Bone marrow (tissue), 2 donors: Measurements from ENCODE around the gene CCDC191.
A peak's percentile ranks its signal among the peaks of the same experiment; 100 is the strongest.

Experiments used
- DNase-seq, 2 donors: peaks; one replicate each; lab custom pipeline; 2025; lab: John Stamatoyannopoulos, UW

CCDC191 gene

DNA sequence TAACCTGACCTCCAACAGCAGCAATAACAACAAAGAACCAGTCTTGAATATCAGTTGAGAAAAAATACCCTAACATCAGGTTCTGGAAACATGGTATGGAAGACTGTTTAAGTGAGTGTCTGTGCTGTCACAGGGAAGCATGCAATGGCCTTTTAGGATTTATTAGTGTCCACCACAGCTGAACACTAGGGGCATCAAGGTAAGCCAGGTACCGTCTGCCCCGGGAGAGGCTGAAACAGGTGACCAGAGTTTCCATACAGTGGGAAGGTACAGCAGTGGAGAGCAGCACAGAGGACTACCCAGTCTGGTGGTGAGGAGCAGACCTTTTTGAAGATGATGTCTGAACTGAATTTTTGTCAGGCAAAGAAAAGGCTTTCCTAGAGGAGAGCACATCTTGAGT, 90.2 kb downstream of the CCDC191 start:
- DNase-seq = no peak

- no peak for DNase-seq
These were observed 92.4 kb downstream of the CCDC191 start for GRCh38 chr3:113963879-113964278.

DNA sequence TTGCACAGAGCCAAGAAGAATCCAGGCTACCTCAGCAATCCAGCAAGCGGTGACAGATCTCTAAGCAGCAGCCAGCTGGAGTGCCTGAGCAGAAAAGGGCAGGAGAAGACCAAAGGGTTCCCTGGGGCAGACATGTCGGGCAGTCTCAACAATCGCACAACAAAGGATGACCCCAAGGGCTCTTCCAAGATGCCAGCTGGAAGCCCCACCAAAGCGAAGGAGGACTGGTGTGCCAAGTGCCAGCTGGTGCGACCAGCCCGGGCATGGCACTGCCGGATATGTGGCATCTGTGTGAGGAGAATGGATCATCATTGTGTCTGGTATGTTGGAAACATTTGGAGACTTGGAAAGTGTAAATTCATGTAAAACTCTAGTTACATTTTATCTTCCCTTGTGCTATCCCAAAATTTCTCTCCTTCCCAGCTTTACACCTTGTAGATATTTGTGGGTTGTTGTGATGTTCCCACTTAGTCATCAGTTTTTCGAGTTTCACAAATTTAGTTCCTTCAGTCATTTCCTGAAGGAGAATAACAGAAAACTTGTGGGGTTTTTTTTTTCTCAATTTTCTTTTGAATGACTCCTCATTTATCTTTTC, 102.1 kb downstream of the CCDC191 start:
- DNase-seq = no peak

GRCh38 chr3:113953677-113954076, 102.6 kb downstream of the CCDC191 start:
- DNase-seq = no peak

- DNase-seq = no peak
These were observed 103.4 kb downstream of the CCDC191 start for GRCh38 chr3:113952921-113953320.

DNA sequence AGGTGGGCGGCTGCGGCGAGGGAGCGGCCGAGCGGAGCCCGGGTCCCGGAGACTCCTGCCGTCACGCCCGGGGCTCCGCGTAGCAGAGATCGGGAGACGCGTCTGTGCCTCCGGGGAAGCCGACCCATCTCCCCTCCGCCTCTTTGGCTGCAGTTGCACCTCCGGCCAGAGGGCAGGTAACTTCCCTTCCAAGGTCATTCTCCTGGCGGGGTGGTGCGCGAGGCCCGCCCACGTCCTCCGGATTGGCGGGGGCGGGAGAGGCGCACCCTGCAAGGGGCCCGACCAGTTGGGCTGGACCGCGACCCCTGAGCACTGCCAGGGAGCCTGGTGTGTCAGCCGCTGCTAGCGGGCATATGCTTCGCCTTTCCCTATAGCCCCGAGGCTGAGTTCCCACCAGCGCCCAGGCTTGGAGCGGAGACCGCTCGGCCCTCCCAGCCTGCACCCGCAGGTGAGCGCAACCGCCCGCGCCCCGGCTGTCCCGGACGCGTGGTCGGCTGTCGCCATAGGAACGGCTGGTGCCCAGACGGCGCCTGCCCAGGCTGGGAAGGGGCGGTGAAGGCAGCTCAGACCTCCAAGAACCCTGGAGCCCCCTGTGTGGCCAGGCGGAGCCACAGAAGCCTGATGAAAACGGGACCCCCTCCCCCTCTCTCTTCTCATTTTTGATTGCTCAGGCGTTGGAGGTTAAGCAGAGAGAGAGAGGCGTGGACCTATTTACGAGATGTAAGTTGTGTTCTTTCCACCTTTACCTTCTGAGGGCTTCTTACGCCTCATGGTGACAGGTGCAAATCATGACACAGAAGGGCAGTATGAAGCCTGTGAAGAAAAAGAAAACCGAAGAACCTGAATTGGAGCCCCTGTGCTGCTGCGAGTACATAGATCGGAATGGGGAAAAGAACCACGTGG, 108.1 kb downstream of the CCDC191 start:
- no peak for DNase-seq

- peak; percentile 8 to 54 for DNase-seq
These were observed 108.8 kb downstream of the CCDC191 start, which contains the start of gene ZDHHC23 for GRCh38 chr3:113947372-113948014. Gene ZDHHC23 (plus strand): TSS chr3:113948013. CDS start chr3:113948803, 790 bp downstream.

DNA sequence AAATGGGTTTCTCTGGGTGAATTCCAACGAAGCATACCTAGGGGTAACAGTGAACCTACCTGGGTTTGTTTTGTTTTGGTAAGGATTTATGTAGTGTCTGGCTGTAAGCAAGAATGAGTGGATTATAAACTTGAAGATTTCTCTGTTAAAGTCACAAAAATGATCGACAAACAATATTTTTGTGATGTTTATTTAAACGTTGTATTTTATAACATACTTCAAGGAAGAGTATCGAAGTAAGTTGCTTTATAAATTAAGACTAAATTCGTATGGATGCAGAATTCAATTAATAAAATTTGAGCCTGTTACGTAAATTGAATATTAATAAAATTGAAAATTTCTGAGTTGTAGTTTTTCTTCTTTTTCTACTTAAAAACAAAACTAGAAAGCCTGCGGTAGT, 109.5 kb downstream of the CCDC191 start:
- DNase-seq = no peak

DNA sequence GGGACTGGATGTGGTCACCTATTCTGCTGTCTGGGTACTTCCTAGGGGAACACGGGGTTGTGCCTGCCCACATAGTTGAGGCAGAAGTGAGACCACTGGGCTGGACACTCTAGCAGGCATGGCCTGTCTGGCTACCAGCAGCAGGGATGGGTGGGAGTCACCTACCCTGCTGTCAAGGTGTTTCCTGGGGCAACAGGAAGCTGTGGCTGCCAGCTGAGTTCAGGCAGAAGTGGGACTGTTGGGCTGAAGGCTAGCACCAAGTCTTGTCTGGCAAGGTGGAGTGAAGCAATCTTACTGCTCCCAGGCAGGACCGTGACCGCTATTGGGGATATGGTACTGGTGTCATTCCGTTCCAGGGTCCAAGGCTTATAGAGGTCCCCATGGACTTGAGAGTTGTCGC, 128.8 kb downstream of the CCDC191 start:
- no peak for DNase-seq

GRCh38 chr3:113914646-113915045, 141.7 kb downstream of the CCDC191 start:
- no peak for DNase-seq
